ENCODE results near the gene ITGB5.

DNA sequence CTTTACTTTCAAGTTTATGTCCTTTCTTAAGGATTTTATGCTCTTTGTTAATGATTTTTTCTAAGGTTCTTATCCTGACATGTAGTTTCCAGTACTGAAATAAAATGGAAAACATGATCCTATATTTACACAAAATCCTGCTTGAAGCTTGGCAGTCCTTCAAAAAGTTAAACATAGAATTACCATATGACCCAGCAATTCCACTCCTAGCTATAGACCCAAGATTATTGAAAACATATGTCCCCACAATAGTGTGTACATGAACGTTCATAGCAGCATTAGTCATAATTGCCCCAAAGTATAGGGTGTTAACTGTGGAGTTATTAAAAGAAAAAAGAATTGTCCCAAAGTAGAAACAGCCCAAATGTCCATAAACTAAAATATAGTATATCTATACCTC lies 33.2 kb downstream of the ITGB5 start:
- TF ChIP-seq CTCF (IDR thresholded peaks at IDR 0.05) (no peak), ZFX (IDR thresholded peaks at IDR 0.05; ENCODE audit: borderline replicate concordance) (no peak)
